CD4-positive, alpha-beta T cell (primary cell): ENCODE results near the gene NLRP5. TPM values are rescaled to one million over a fixed set of nuclear protein-coding genes. Genes with fewer than 3 reads are reported as not detected.
"Not testable (repeated sequence)": the region's sequence is repeated elsewhere in the genome, so short reads cannot be mapped to it uniquely, and the experiment has no call there.

Experiments
- ATAC-seq: fragments of 200-7000 bp; cut with Tn5 transposase; one replicate; pipeline ENCODE4 v1.10.0; 2022; ENCODE audit warnings: mild to moderate bottlenecking; ENCODE audit not compliant: poor library complexity
- CTCF ChIA-PET: fragments of 350-600 bp; sonication (Branson Sonifier 250); formaldehyde crosslinking; loops from one replicate; lab custom pipeline; 2021; ENCODE audit warnings: antibody characterized with exemption, inconsistent platforms; lab: Charles Lee
- POLR2A ChIA-PET: fragments of 350-600 bp; sonication (Branson Sonifier 250); formaldehyde crosslinking; loops from one replicate; lab custom pipeline; 2021; ENCODE audit warnings: antibody characterized with exemption, inconsistent platforms; lab: Charles Lee
- DNase-seq, 14 experiments: peaks; one replicate each; pipeline ENCODE4 v3.0.0-alpha.2; 2013 to 2020; ENCODE audit warnings: mixed read lengths in 2 of 14
- H3K27ac ChIP-seq, 2 donors: one replicate each; pipeline versions ENCODE4 v1.5.1 to v1.7.0; 2013; ENCODE audit warnings: low read length in 2 of 2, low read depth in 1 of 2, mild to moderate bottlenecking in 1 of 2
- H3K27me3 ChIP-seq, 2 experiments: 1 replicate in 1 of 2; 2 replicates in 1 of 2; pipeline versions ENCODE4 v1.6.1 to v1.7.0; 2013; ENCODE audit warnings: low read length in 2 of 2, control low read depth in 1 of 2, mild to moderate bottlenecking in 1 of 2, moderate library complexity in 1 of 2; ENCODE audit not compliant: insufficient read depth in 2 of 2, control insufficient read depth in 1 of 2
- H3K36me3 ChIP-seq: one replicate; pipeline ENCODE4 v1.6.1; 2013; ENCODE audit warnings: low read length, control low read depth; ENCODE audit not compliant: insufficient read depth
- H3K4me1 ChIP-seq: one replicate; pipeline ENCODE4 v1.6.1; 2013; ENCODE audit warnings: low read length, control low read depth; ENCODE audit not compliant: insufficient read depth
- H3K4me3 ChIP-seq: one replicate; pipeline ENCODE4 v1.5.1; 2013; ENCODE audit warnings: mild to moderate bottlenecking, low read length, moderate library complexity
- H3K9me3 ChIP-seq, 2 experiments: 1 replicate in 1 of 2; 2 replicates in 1 of 2; pipeline versions ENCODE4 v1.6.1 to v1.7.0; 2013; ENCODE audit warnings: low read length in 2 of 2, mild to moderate bottlenecking in 2 of 2, control low read depth in 1 of 2, moderate library complexity in 1 of 2; ENCODE audit not compliant: control insufficient read depth in 1 of 2, insufficient read depth in 1 of 2
- H3K27ac Mint-ChIP-seq: one replicate; pipeline ENCODE4 v1.8.0; 2020; ENCODE audit warnings: mixed read lengths
- H3K27me3 Mint-ChIP-seq: one replicate; pipeline ENCODE4 v1.8.0; 2021; ENCODE audit warnings: mixed read lengths
- H3K36me3 Mint-ChIP-seq: one replicate; pipeline ENCODE4 v1.8.0; 2021; ENCODE audit warnings: low read depth, mixed read lengths
- H3K4me1 Mint-ChIP-seq: one replicate; pipeline ENCODE4 v1.8.0; 2021; ENCODE audit warnings: low read depth, mixed read lengths
- H3K4me3 Mint-ChIP-seq: one replicate; pipeline ENCODE4 v1.8.0; 2020; ENCODE audit warnings: mild to moderate bottlenecking, mixed read lengths
- H3K9me3 Mint-ChIP-seq: one replicate; pipeline ENCODE4 v1.8.0; 2020; ENCODE audit warnings: mixed read lengths
- CTCF ChIP-seq: fragments of 200-600 bp; IDR thresholded peaks from one replicate; pipeline ENCODE4 v1.8.0; 2022; ENCODE audit warnings: antibody characterized with exemption, mild to moderate bottlenecking
- intact Hi-C, 2 experiments: fragments of 100-400 bp; cut with DNase I in 1 of 2; cut with micrococcal nuclease in 1 of 2; formaldehyde crosslinking; loops; one replicate each; pipeline versions ENCODE4 v1.15.1 to v1.9.0; 2023 to 2025; cut with DNase I, micrococcal nuclease
- total RNA-seq, 174 experiments: library from RNA in 2 of 174; stranded (reverse) in 2 of 174; gene quantifications; one replicate each; pipeline ENCODE4 v1.2.3 and lab custom pipeline; 2021 to 2026

The NLRP5 gene
- total RNA-seq, 2 experiments from 2014 or later: not detected

- Histone ChIP-seq H3K4me1 (no peaks in the 10 kb centered on the region), H3K36me3 (no peaks in the 10 kb centered on the region), H3K9me3 (peaks cover 0 to 31% of the 10 kb centered on the region in 2 experiments), H3K27me3 (peaks cover 0 to 2% of the 10 kb centered on the region in 2 experiments), H3K4me3 (no peak within 1 kb of the TSS), H3K27ac (no peak within 1 kb of the TSS)
- DNase-seq (no peak), ATAC-seq (no peak)
- H3K36me3 Mint-ChIP-seq: no peaks in the 10 kb centered on the region
- no peak within 1 kb of the TSS for H3K27ac Mint-ChIP-seq
- POLR2A ChIA-PET: no interaction called here
- CTCF ChIA-PET: no interaction called here
- H3K9me3 Mint-ChIP-seq: peaks cover 10% of the 10 kb centered on the region
- no peaks in the 10 kb centered on the region for H3K4me1 Mint-ChIP-seq
- intact Hi-C loops: no loop called here
- TF ChIP-seq CTCF: no peak
- no peak within 1 kb of the TSS for H3K4me3 Mint-ChIP-seq
- no peaks in the 10 kb centered on the region for H3K27me3 Mint-ChIP-seq
These were observed 39.0 kb upstream of the NLRP5 start, which contains the start of gene NLRP8 for GRCh38 chr19:55947532-55947931. TSS of gene NLRP8 (plus strand) at chr19:55947832.

GRCh38 chr19:55950566-55950965, 36.0 kb upstream of the NLRP5 start:
- CTCF ChIA-PET, H3K27me3 ChIP-seq, H3K27me3 Mint-ChIP-seq, POLR2A ChIA-PET, ATAC-seq, intact Hi-C loops, H3K9me3 Mint-ChIP-seq, H3K4me1 Mint-ChIP-seq, H3K27ac ChIP-seq, H3K36me3 Mint-ChIP-seq, H3K4me1 ChIP-seq, H3K27ac Mint-ChIP-seq, H3K4me3 Mint-ChIP-seq, H3K36me3 ChIP-seq, DNase-seq, H3K4me3 ChIP-seq: not testable (repeated sequence)
- H3K9me3 ChIP-seq: peaks cover 0 to 44% of the 10 kb centered on the region in 2 experiments

- no peaks in the 10 kb centered on the region for H3K27me3 ChIP-seq
- ATAC-seq: no peak
- Mint-ChIP-seq H3K36me3 (no peaks in the 10 kb centered on the region), H3K9me3 (peaks cover 1% of the 10 kb centered on the region), H3K27ac (no peak overlapping the region), H3K4me3 (no peak overlapping the region), H3K4me1 (no peaks in the 10 kb centered on the region), H3K27me3 (no peaks in the 10 kb centered on the region)
- intact Hi-C loops: no loop called here
- no peak overlapping the region for H3K4me3 ChIP-seq
- TF ChIP-seq CTCF: no peak
- CTCF ChIA-PET: no interaction called here
- H3K27ac ChIP-seq: no peak overlapping the region
- POLR2A ChIA-PET: no interaction called here
- DNase-seq: no peak
- peaks cover 0 to 35% of the 10 kb centered on the region in 2 experiments for H3K9me3 ChIP-seq
- no peaks in the 10 kb centered on the region for H3K36me3 ChIP-seq
- H3K4me1 ChIP-seq: no peaks in the 10 kb centered on the region
These were observed 30.1 kb upstream of the NLRP5 start for GRCh38 chr19:55956431-55956830.

- Mint-ChIP-seq H3K4me3 (no peak overlapping the region), H3K27ac (no peak overlapping the region), H3K36me3 (no peaks in the 10 kb centered on the region), H3K4me1 (no peaks in the 10 kb centered on the region), H3K27me3 (no peaks in the 10 kb centered on the region), H3K9me3 (no peaks in the 10 kb centered on the region)
- H3K9me3 ChIP-seq: peaks cover 0 to 32% of the 10 kb centered on the region in 2 experiments
- H3K36me3 ChIP-seq: no peaks in the 10 kb centered on the region
- DNase-seq (no peak), ATAC-seq (no peak)
- intact Hi-C loops: no loop called here
- no peak overlapping the region for H3K4me3 ChIP-seq
- TF ChIP-seq CTCF: no peak
- POLR2A ChIA-PET: no interaction called here
- CTCF ChIA-PET: interaction anchor here (0.6 kb wide), 1 partner anchor 9 kb away, joined by 3 read pairs; no protein-coding TSS in a partner anchor
- no peaks in the 10 kb centered on the region for H3K27me3 ChIP-seq
- no peaks in the 10 kb centered on the region for H3K4me1 ChIP-seq
- no peak overlapping the region for H3K27ac ChIP-seq
These were observed 28.2 kb upstream of the NLRP5 start for GRCh38 chr19:55958356-55958755.
